GM15510 (cell line): Measurements from ENCODE around the gene GID4.

ENCODE experiments used
- POLR2A ChIP-seq: IDR thresholded peaks from 3 replicates; pipeline ENCODE4 v1.6.1; 2011; ENCODE audit warnings: borderline replicate concordance; ENCODE audit not compliant: insufficient read length; ENCODE audit errors: extremely low read depth

Gene GID4

DNA sequence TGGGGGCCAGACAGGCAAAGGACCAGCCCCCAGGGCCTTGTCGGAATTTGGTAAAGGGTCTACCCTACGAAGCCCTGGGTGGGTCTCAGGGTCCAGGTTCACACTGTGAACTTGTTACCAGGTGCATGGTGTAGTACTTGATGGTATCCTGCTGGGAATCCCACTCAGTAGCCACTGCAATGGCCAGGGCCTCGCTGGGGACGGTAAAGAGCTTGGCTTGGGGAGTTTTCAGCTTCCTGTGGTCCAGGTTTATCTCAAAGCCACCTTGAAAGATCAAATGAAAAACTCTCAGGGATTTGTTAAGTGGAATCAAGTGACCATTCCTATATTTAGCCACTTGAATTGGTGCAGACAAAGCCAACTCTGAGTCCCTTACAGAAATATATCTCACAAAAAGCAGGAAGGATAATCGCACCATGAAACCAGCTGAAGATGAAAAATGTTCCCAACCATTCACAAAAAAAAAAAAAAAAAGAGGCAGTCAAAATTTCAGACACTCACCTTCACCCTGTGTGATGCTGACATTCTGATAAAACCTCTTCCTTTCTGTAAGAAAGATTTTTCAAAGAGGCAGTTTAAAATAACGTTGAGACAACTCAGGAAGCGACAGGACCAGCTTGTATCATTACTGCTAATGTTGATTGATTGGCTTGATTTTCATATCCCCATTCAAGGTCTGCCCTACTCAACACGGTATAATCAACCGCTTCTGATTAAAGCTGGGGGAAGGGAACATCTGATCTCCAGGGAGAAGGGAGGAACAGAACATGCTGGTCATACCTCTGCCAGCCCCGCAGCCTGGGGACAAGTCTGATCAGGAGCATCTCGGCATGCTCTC, 10.9 kb upstream of the GID4 start:
- no peak for TF ChIP-seq POLR2A

DNA sequence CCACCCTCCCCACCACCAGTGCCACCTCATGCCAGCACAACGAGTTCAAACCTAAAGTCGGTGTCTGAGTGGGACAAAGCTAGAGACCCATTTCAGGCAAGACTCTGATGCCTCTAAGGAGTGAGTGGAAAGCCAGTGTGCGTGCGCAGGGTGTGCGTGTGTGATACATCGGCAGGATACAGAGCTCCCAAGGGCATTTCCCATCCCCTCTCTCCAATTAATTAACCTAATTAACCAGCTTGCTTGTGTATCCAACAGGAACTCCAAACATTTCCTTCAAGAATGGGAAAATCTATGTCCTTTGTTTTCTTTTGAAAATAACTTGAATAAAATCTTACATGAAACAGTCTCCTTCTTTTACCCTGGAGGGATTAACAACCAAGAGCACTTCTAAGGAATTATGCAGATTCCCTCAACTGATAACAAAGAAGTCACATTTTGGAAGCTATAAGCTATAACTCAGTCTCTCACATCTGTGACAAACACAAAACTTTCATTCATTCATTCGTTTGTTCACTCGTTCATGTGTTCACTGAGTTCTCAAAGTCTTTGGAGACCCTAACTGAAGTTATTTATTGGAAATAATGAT, 10.2 kb upstream of the GID4 start:
- TF ChIP-seq POLR2A: no peak

DNA sequence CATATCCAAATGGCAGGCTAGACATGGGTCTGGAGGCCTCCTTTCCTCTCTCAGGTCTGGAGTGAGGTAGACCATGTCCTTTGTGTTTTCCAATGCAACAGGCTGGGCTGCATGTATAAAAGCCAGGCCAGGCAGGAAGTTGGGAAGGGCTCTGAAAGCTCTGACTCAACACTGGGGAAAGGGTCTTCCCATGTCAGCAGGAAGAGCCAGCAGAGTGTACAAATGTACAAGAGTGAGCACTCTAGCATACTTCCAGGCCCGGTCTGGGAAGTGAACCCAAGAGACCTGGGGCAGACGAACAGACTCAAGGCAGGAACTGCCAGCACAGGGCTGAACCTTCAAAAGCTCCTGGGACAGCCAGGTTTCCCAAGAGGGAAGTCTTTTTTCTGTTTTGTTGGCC, 7.3 kb upstream of the GID4 start:
- TF ChIP-seq POLR2A: no peak

DNA sequence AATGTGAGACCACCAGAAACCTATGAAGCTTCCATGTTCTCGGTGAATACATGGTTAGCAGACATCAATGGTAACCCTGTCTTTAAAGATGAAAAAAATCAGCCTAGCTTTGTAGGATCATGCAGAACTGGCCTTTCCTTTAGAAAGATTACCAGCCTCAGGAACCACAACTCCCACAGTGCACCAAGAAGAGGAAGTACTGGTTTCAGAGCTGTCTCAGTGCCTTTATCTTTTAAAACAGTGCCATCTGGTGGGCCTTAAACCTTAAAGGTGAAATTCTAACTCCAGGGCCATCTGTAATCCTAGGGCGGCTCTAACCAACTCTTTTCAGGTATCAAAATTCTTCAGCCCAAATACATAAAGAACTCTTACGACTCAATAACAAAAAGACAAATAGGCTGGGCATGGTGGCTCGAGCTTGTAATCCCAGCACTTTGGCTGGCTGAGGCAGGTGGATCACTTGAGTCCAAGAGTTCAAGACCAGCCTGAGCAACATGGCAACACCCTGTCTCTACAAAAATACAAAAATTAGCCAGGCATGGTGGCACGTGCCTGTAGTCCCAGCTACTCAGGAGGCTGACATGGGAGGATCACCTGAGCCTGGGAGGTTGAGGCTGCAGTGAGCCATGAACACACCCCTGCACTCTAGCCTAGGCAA, 5.6 kb upstream of the GID4 start:
- no peak for TF ChIP-seq POLR2A

DNA sequence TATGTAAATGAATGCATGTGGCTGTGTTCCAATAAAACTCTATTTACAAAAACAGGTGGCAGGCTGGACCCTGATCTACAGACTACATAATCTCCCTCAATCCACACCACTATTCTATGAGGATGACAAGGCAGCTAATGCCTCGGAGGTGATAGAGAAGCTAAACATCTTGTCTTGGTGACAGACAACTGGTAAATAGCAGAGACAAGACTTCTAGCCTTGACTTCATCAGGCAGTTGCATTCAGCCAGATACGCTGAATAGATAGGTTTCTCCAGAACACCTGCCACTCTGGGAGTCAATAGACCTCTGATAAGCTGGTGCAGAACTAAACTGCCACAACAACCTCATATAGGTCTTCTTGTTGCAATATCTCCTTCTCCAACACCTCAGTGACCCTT, 3.5 kb upstream of the GID4 start:
- TF ChIP-seq POLR2A: no peak

DNA sequence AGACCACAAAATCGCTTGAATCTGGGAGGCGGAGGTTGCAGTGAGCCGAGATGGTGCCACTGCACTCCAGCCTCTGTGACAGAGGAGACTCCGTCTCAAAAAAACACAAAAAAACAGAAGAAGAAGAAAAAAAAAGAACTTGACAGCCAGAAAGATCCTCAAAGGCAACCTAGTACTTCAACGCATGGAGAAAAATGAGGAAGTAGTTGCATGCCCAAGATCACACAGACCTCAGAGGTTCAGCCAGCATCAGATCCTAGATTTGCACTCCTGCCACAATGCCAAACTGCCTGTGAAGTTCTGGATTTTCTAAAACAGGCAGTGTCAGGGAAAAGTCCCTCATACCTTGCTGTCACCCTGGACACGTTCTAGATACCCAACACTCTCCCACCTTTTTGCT, 1.7 kb upstream of the GID4 start:
- no peak for TF ChIP-seq POLR2A

DNA sequence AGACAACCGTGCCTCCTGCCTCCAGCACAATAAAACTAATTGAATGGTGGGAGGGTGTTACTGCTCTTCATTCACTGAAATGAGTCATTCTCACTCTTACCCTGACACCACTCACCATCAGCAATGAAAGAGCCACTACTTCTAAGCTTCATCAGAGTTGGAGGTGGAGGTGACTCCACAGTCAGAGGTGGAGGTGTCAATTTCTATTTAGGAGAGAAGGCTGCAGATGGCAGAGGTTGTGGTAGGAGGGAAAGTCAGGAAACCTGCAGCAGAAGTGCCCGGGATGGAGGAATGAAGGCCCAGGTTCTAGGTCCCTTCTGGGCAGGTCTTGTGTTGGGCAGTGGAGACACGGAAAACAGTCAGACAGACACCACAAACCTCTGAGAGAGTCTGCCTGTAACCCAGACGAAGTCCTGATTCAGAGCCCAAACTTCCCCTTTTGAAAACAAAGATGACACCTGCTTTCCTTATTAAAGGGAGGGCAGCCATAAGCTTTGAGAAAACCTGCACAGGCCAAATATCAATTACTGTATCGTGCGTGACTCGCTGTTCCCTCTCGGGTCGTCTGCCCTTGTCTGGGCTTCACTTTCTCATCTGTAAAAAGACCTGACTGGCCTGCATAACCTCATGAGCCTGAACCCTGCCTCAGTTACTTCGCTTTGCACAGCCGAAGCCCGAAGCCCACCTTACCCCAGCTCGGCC, 908 bp upstream of the GID4 start:
- no peak for TF ChIP-seq POLR2A

DNA sequence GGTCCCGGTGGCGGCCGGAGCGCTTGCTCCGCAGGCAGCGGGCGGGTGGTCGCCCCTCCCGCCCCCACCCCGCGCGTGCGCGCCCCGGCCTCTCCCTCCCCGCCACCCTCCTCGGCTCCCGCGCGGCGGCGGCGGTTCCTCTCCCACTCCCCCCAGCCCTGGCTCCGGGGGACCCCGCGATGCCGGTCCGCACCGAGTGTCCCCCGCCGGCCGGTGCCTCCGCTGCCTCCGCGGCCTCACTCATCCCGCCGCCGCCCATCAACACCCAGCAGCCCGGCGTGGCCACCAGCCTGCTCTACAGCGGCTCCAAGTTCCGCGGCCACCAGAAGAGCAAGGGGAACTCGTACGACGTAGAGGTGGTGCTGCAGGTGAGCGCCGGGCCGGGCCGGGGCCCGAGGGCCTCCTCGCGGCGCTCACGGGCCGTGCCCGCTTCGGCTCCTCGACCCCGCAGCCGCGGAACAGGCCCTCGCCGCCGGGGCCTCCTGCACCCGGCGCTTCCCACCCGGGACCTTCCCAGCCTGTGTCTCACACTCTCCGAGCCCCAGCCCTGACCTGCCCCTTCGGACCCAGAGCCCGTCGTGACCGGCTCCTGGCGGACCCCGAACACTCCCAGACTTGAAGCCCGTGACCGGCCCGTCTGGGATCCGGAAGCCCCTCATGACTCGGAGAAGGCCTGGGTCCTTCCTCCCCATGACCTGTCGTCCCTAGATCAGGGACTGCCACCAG, 490 bp downstream of the GID4 start:
- no peak for TF ChIP-seq POLR2A

DNA sequence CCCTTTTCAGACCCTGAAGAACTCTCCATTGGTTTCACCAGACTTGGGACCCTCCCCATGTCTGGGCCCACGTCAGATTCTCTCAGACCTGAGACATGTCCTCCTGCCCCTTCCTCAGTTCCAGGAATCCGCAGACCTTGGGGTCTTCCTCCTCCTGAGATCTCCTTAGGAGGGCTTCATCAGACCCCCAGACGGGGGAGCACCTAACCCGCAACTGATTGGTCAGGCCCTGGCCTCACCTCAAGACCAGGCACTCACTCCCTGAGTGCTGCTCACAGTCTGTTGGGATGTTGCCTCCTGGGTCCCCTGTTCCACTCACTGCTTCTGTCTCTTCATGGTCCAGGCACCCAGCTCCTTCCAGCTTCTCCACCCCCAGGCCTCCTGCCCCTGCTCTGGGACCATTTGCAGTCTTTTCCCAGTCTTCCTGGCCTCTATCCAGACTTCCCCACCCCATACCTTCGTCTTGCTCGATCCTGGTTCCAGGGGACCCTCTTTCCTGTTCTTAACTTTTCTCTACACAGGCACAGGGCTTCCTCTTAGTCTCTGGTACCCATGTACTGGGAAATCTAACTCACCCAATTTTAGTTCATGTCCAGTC, 1.2 kb downstream of the GID4 start:
- TF ChIP-seq POLR2A: no peak

DNA sequence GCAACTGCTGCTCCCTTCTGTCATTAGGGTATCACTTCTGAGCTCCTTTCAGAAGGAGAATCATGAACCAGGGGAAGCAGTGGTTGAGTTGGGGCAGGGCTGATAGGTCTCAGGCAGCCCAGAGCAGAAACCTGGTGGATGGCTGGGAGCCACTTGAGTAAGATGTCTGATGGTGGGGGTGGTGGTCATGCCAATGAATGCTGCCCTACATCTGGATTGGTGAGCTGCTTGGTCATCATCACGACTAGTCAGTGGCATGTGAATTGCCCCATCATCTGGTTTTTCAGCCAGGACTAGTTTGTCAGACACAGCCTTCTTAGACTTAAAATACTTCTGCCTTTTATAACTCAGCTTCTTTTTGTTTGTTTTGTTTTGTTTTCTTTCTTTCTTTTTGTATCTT, 2.6 kb downstream of the GID4 start:
- no peak for TF ChIP-seq POLR2A

DNA sequence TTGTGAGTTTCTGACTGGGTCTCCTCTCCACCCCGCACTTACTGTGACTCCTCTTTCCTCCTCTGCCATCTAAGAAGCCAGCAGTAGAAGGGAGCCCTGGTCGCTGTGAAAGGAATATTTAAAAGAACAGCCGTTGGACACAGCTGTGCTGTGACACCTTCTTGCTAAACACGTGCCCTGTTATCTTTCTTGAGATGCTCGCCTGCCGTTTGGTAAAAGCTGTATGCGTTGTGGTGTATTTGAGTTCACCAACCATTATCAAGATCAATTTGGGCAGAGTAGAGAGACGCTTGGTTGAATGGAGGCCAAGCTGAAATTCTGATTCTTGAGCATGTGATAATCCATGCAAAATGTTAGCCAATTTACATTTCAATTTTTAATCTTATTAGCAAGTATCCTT, 3.8 kb downstream of the GID4 start:
- TF ChIP-seq POLR2A: no peak

DNA sequence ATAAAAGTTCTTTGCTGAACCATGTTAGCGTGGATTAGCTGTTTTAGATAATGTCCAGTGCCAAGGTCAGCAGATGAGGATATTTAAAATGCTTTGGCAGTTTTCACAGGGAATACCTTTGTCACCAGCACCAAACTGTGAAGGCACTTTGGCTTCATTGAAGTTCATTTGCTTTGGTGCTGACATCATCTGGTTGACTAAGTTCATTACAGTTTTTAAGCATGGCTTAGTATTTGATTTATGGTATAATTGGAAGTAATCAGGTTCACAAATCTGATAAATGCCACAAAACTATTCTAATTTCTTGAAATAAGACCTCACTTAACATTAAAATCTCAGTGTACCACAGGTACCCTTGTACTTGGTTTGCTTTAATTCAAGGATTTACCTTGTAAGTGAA, 4.3 kb downstream of the GID4 start:
- no peak for TF ChIP-seq POLR2A

DNA sequence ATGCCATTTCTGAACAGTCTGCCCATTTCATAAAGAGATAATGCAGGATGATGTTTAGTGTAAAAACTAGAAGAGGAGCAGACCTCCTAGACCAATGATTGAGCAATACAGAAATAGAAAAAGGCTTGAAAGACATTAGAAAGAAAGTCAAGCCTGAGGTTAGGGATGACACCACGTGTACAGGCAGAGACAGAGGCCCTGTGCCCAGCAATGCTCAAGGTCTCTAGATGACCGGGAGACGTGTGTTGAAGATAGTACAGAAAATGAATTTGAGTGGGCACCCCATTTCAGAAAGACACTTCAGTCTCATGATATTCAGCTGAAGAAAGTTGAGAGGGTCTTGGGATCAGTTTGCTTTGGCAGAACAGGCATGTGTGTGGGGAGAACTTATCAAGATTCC, 5.4 kb downstream of the GID4 start:
- no peak for TF ChIP-seq POLR2A

DNA sequence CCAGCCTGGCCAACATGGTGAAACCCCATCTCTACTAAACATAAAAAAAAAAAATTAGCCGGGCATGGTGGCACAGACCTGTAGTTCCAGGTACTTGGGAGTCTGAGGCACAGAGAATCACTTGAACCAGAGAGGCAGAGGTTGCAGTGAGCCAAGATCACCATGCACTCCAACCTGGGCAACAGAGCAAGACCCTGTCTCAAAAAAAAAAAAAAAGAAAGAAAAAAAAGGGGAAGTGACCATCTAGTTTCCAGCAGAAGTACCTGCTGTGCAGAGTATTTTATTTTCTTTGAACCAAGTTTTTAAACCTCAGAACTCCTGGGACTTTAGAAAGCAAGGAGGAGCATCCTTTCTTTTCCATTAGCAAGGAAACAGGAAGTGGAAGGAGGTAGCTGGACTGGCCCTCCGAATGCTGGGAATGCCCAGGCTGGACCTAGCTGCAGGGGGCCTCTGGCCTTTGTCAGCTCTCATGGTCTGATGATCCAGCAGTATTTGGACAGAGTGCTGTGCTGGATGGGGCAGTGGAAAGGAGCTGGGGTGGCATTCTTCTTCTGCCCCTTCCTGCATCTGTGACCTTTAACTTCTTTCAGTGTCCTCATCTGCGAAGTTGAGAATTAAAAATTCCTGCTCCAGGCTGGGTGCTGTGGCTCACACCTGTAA, 6.6 kb downstream of the GID4 start:
- no peak for TF ChIP-seq POLR2A

DNA sequence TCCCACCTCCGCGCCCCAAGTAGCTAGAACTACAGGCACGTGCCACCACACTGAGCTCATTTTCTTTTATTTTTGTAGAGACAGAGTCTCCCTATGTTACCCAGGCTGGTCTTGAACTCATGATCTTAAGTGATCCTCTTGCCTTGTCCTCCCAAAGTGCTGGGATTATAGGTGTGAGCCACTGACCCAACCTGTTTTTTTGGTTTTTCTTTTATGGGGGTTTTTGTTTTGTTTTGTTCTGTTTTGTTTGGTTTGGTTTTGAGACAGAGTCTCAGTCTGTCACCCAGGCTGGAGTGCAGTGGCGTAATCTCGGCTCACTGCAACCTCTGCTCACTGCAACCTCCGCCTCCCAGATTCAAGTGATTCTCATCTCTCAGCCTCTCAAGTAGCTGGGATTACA, 16.4 kb downstream of the GID4 start:
- TF ChIP-seq POLR2A: no peak

DNA sequence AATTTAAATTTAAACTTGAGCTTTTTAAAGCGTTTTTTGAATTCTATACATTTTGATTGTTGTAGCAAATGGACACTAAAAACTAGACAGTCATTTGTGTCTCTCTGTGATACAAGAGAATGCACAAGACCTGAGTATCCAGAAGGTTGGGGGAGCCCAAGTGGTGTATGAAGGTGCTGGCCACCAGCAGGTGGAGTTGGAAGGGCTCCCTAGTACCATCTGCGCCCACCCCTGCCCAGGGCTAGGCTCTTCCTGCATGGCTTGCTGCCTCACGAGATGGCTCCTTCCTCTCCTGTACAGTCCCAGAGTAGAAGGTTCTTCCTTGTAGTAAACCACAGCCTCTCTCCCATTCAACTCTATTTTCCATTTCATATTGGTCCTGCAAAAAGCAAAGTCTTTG, 17.0 kb downstream of the GID4 start:
- no peak for TF ChIP-seq POLR2A
